Gastrocnemius medialis (tissue), 4 donors: ENCODE measurements around the gene PYROXD2. TPM values are rescaled to one million over a fixed set of nuclear protein-coding genes. Genes with fewer than 3 reads are reported as not detected.

Source experiments
- ATAC-seq, 2 donors: fragments of 150-250 bp; one replicate each; pipeline ENCODE4 v1.9.1; 2016
- DNase-seq, 2 donors: peaks; one replicate each; pipeline ENCODE4 v3.0.0-alpha.2; 2019
- H3K27ac ChIP-seq, 4 donors: fragments of 200-600 bp; sonication (generic); 1 replicate in 1 of 4; 2 replicates in 3 of 4; pipeline ENCODE4 v1.5.1; 2016 to 2018; ENCODE audit warnings: mild to moderate bottlenecking in 2 of 4, moderate library complexity in 1 of 4
- H3K27me3 ChIP-seq, 3 donors: fragments of 200-600 bp; sonication (generic) in 2 of 3; 1 replicate in 1 of 3; 2 replicates in 2 of 3; pipeline versions ENCODE4 v1.5.1 to v1.6.0; 2016 to 2019; ENCODE audit warnings: mild to moderate bottlenecking in 1 of 3, moderate library complexity in 1 of 3
- H3K36me3 ChIP-seq, 2 donors: fragments of 200-600 bp; sonication (generic) in 1 of 2; one replicate each; pipeline ENCODE4 v1.5.1; 2017 to 2018
- H3K4me1 ChIP-seq, 2 donors: fragments of 200-600 bp; sonication (generic) in 1 of 2; one replicate each; pipeline ENCODE4 v1.5.1; 2016 to 2017; ENCODE audit warnings: mild to moderate bottlenecking in 2 of 2
- H3K4me3 ChIP-seq, 4 donors: fragments of 200-600 bp; sonication (generic) in 3 of 4; 1 replicate in 1 of 4; 2 replicates in 3 of 4; pipeline ENCODE4 v1.5.1; 2016 to 2019; ENCODE audit warnings: mild to moderate bottlenecking in 2 of 4
- H3K9me3 ChIP-seq, 3 donors: fragments of 200-600 bp; sonication (generic) in 2 of 3; 1 replicate in 1 of 3; 2 replicates in 2 of 3; pipeline ENCODE4 v1.5.1; 2016 to 2019
- POLR2A ChIP-seq, 2 donors: fragments of 450-650 bp; IDR thresholded peaks; one replicate each; pipeline ENCODE4 v1.6.1; 2017; ENCODE audit warnings: antibody characterized with exemption in 2 of 2, mild to moderate bottlenecking in 2 of 2, moderate library complexity in 2 of 2
- in situ Hi-C, 4 donors: fragments of 200-750 bp; cut with MboI; loops; one replicate each; pipeline versions ENCODE4 v1.15.0 to v1.8.0; 2017; ENCODE audit warnings: low sequenced_read_pairs in 4 of 4
- intact Hi-C: fragments of 100-400 bp; cut with DNase I; formaldehyde crosslinking; loops from one replicate; pipeline ENCODE4 v1.15.1; 2023; ENCODE audit warnings: low total_unique reads
- total RNA-seq, 4 donors: library from RNA; depleted of rRNA; stranded (reverse); fragments of >200 nt; gene quantifications; one replicate each; pipeline versions ENCODE4 v1.1.0 to v1.2.3, GENCODE V29; 2016
- TF ChIP-seq, protein P1 (sequence below), 5 experiments: fragments of 450-650 bp in 3 of 5; fragments of 200-600 bp in 2 of 5; sonication (generic) in 2 of 5; IDR thresholded peaks in 4 of 5; conservative IDR thresholded peaks in 1 of 5; 1 replicate in 4 of 5; 2 replicates in 1 of 5; pipeline ENCODE4 v1.5.1; 2016 to 2019; ENCODE audit warnings: antibody characterized with exemption in 5 of 5, mild to moderate bottlenecking in 3 of 5, moderate library complexity in 3 of 5

PYROXD2 gene
- total RNA-seq, 4 donors from 2014 or later: 0.22 to 7.8 (median 1.3) TPM

DNA sequence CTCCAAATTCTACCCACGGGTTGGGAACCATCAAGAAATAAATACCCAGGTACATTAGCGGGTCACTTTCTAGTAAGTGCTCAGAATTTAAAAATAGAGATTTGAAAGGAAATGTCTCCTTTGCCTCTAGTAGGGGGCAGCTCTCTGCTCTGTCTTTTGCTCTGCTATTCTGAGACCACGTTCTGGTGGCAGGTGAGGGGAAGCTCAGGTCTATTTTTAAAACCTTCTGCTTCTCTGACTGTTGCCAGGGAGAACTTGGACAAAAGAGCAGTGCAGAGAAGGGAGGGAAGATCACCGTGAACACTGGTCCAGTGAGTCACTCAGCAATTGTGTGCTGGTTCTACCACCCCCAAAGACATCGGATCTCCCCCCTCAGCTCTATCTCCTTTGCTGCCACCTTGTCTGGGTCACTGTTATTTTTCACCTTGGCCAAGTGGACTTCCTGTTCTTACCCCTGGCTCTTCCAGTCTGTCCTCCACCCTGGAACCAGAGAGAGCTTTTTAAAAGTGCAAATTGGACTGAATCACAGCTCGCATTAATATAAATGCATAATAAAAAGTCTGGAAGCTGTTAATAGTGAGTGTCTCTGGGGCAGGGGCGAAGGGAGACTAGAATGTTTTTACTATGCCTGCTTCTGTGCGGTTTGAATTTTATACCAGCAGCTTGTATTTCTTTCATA is 74.6 kb downstream of the PYROXD2 start:
- ATAC-seq (peak; percentile 82 to 85), DNase-seq (peak; percentile 61 to 81)
- Histone ChIP-seq H3K27me3 (no peaks in the 10 kb centered on the region), H3K27ac (peak overlapping the region; percentile 68 to 86 (median 82)), H3K4me3 (no peak overlapping the region), H3K36me3 (no peaks in the 10 kb centered on the region), H3K4me1 (peaks cover 22 to 38% of the 10 kb centered on the region in 2 donors), H3K9me3 (no peaks in the 10 kb centered on the region)
- in situ Hi-C loops: no loop called here
- intact Hi-C loops: no loop called here
- TF ChIP-seq, protein P1, sequence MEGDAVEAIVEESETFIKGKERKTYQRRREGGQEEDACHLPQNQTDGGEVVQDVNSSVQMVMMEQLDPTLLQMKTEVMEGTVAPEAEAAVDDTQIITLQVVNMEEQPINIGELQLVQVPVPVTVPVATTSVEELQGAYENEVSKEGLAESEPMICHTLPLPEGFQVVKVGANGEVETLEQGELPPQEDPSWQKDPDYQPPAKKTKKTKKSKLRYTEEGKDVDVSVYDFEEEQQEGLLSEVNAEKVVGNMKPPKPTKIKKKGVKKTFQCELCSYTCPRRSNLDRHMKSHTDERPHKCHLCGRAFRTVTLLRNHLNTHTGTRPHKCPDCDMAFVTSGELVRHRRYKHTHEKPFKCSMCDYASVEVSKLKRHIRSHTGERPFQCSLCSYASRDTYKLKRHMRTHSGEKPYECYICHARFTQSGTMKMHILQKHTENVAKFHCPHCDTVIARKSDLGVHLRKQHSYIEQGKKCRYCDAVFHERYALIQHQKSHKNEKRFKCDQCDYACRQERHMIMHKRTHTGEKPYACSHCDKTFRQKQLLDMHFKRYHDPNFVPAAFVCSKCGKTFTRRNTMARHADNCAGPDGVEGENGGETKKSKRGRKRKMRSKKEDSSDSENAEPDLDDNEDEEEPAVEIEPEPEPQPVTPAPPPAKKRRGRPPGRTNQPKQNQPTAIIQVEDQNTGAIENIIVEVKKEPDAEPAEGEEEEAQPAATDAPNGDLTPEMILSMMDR (IDR thresholded peaks at IDR 0.05 in 4 of 5, conservative IDR thresholded peaks at IDR 0.05 in 1 of 5): no peak
- TF ChIP-seq POLR2A (IDR thresholded peaks at IDR 0.05): peak in 1 of 2 donors; percentile 66

DNA sequence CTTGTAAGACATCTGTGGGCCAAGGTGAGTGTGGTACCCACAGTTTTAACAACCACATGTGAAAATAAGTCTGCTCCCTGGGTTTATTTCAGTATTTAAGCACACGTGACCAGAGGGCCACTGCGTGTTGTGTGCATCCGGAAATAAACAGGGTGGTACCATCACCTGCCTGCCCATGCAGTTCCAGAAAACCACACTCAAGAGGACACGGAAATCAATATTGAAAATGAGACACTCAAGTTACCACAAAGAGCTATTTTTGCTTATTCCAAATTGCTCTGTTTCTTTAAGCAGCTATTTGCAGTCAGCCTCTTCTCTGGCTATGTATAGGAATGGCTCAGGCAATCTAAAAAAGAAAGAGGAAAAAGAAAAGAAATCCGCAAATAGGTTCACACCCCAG is 75.2 kb downstream of the PYROXD2 start:
- Histone ChIP-seq H3K9me3 (no peaks in the 10 kb centered on the region), H3K4me3 (no peak overlapping the region), H3K27ac (peak overlapping the region; percentile 68 to 86 (median 82)), H3K4me1 (peaks cover 22 to 32% of the 10 kb centered on the region in 2 donors), H3K36me3 (no peaks in the 10 kb centered on the region), H3K27me3 (no peaks in the 10 kb centered on the region)
- in situ Hi-C loops (no loop called here), intact Hi-C loops (no loop called here)
- no peak for TF ChIP-seq POLR2A (IDR thresholded peaks at IDR 0.05)
- TF ChIP-seq, protein P1 (IDR thresholded peaks at IDR 0.05 in 4 of 5, conservative IDR thresholded peaks at IDR 0.05 in 1 of 5): no peak
- DNase-seq (no peak), ATAC-seq (peak in 1 of 2 donors; percentile 39)

- TF ChIP-seq, protein P1 (IDR thresholded peaks at IDR 0.05 in 4 of 5, conservative IDR thresholded peaks at IDR 0.05 in 1 of 5): no peak
- no peak for TF ChIP-seq POLR2A (IDR thresholded peaks at IDR 0.05)
- DNase-seq: no peak
- intact Hi-C loops (no loop called here), in situ Hi-C loops (no loop called here)
- Histone ChIP-seq H3K36me3 (no peaks in the 10 kb centered on the region), H3K27ac (peak overlapping the region; percentile 66 to 86 (median 82)), H3K27me3 (no peaks in the 10 kb centered on the region), H3K4me3 (no peak overlapping the region), H3K9me3 (no peaks in the 10 kb centered on the region), H3K4me1 (peaks cover 22 to 26% of the 10 kb centered on the region in 2 donors)
- ATAC-seq: no peak
These were observed 76.1 kb downstream of the PYROXD2 start for GRCh38 chr10:98338896-98339295.

- H3K27me3 ChIP-seq: no peaks in the 10 kb centered on the region
- in situ Hi-C loops: no loop called here
- TF ChIP-seq, protein P1 (IDR thresholded peaks at IDR 0.05 in 4 of 5, conservative IDR thresholded peaks at IDR 0.05 in 1 of 5): no peak
- no peak for TF ChIP-seq POLR2A (IDR thresholded peaks at IDR 0.05)
- ATAC-seq (peak; percentile 45 to 52), DNase-seq (peak in 1 of 2 donors; percentile 72)
- H3K9me3 ChIP-seq: no peaks in the 10 kb centered on the region
- H3K27ac ChIP-seq: peak overlapping the region; percentile 66 to 86 (median 82)
- no peaks in the 10 kb centered on the region for H3K36me3 ChIP-seq
- peaks cover 22 to 26% of the 10 kb centered on the region in 2 donors for H3K4me1 ChIP-seq
- no peak overlapping the region for H3K4me3 ChIP-seq
- intact Hi-C loops: no loop called here
These were observed 76.7 kb downstream of the PYROXD2 start for GRCh38 chr10:98338318-98338717.
